ENCODE results near the gene CCDC9B.
A peak's percentile ranks its signal among the peaks of the same experiment; 100 is the strongest.

Gene CCDC9B

DNA sequence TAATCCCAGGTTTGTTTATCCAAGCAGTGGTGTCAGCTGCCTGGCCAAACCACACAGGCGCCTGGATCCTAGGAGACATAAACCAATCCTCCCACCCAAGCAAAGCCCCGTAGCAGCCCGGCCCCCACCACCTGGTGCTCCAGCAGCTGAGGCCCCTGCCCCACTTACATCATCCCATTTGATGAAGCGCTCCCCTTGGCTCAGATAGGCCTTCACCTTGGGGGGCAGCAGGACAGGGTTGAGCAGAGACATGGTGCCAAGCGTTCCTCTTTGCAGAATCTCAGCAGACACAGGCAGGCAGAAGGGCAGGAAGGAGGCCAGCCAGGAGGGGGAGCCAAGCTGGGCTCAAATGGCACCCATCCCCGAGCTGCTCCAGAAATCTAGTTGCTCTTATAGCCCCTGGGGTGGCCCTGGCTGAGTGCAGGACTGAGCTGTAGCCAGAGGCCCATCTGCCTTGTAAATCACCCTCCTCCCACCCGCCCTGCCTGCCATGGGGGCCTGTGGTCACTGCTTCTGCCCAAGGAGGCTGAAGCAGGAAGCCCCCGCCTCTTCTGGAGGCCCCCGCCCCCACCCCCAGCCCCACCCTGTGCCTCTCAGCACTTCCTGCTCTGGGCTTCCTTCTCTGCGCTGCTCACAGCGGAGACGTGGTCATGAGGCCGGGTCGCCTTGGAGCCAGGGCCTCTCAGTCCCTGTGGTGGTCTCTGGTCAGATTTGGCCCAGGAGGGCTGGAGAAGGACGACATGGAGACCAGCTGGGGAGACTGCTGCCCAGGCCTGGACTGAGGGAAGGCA, 33.1 kb downstream of the CCDC9B start, which contains the start of gene PLCB2:
Gene PLCB2, minus strand, starts transcription at position 515 of the 791 bp plus-strand sequence. Its CDS starts 263 bp downstream, at position 252.
- DNase-seq (ENCODE audit: low read depth): peak; percentile 63

DNA sequence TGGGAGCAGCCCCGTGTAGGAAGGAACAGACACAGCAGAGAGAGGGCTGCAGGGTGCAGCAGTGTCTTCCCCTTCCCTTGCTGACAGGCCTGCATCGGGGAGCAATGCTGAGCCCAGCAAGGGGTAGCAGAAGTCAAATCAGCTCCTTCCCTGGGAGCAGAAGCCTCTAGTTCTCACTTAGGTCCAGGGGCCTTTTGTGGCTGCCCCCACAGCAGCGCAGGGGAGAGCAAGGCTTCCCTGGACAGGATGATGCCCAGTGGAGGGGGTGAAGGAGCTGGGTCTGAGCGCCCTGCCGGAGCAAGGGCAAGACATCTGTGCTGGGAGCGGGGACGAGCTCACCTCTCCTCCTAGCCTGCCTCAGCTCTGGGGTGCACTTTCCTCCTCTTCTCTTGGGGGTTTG, 33.8 kb downstream of the CCDC9B start:
- DNase-seq (ENCODE audit: low read depth): no peak

DNA sequence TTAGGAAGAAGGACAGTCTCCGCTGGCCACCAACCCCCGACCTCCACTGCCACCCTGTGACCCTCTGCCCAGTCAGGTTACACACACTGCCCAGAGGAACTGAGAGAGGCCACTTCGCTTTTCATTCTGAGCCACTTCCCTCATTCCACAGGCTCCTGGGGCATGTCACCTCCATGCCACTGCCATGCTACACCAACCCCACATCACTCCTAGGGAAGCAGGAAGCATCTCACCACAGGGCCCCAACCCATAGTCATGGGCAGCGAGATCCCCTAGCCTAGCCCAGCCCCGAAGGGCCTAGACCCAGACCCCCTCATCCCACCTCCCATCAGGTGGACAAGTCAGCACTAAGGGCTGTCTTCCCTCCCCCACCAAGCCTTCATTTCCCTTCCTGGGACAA, 34.4 kb downstream of the CCDC9B start:
- DNase-seq (ENCODE audit: low read depth): no peak

DNA sequence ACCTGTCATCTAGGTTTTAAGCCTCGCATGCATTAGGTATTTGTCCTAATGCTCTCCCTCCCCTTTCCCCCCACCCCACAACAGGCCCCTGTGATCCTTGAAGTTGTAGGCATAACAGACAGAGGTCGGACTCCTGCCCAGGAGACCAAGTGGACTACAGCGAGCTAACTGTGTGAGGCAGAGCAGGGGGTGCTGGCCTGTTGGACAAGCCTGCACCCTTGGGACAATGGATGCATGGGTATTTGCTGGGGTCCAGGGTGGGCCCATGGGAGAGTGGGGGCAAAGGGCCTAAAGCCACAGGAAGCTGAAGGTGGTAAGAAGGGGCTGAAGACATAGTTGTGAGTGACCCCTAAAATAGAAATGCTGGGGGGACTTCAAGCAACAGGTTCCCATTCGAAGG, 35.5 kb downstream of the CCDC9B start:
- DNase-seq (ENCODE audit: low read depth): no peak

DNA sequence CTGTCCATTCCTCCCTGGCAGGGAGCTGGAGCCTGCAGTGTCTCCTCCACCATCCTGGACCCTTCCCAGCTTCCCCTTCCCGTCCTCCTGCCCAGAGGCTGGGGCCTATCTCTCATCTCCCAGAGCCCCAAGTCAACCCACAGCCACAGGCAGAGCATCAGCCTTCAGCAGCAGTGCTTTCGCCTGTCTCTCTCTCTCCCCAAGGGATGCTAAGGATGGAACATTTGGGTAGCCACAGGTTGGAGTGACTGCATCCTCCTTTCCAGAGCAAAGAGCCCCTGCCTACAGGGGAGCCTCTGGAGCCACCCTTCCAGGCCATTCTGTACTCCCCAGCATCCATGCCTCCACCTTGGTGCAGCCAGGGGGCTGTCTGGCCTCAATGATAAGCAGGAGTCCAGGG, 37.2 kb downstream of the CCDC9B start:
- DNase-seq (ENCODE audit: low read depth): no peak

GRCh38 chr15:40302981-40303380, 37.8 kb downstream of the CCDC9B start:
- DNase-seq (ENCODE audit: low read depth): no peak

- DNase-seq (ENCODE audit: low read depth): no peak
These were observed 38.4 kb downstream of the CCDC9B start for GRCh38 chr15:40302288-40302886.

- no peak for DNase-seq (ENCODE audit: low read depth)
These were observed 39.1 kb downstream of the CCDC9B start for GRCh38 chr15:40301467-40302179.

DNA sequence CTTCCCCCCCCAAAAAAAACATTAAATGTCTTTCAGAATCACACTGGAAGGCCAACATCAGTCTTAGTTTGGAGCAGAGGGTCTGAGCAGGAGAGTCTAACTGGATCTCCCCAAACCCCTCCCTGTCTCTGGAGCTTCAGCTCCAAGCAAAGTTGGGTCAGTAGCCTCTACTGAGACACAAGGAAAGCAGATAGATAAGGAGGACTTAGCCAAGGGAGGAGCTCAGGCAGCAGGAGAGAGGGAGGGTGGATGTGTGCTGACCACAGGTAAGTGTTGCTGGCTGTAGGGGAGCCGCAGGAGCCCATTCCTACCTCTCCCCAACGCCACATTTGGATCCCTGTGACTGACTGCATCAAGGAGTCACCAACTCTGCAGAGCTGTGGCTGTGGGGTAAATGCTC, 40.0 kb downstream of the CCDC9B start:
- DNase-seq (ENCODE audit: low read depth): no peak

DNA sequence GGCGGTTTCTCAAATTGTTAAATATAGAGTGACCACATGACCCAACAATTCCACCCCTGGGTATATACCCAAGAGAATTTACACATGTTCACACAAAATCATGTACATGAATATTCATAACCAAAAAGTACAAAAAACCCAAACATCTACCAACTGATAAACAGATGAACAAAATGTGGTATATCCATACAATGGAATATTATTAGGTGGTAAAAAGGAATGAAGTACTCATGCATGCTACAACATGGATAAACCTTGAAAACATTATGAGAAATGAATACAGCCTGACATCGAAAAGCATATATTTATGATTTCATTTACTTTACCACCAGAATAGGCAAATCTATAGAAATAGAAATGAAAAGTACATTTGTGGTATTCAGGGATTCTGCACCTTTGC, 40.4 kb downstream of the CCDC9B start:
- no peak for DNase-seq (ENCODE audit: low read depth)

GRCh38 chr15:40298216-40298935, 42.4 kb downstream of the CCDC9B start:
- no peak for DNase-seq (ENCODE audit: low read depth)

DNA sequence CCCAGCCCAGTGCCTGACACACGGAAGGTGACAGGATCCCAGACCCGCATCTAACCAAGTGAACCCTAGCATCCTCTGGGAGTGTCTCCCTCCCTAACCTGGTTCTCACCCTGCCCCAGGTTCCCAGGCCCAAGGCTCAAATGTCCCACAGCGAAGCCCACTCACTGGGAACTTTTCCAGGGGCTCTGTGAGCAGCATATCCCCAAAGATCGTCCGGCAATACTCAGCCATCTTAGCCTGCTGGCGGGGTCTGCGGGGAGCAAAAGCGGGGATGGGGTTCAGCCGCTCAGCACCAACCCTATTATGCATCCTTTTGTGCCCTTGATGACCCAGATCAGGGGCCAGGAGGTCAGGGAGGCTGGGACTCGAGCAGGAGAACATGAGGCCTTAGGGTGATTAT, 43.4 kb downstream of the CCDC9B start:
- no peak for DNase-seq (ENCODE audit: low read depth)

DNA sequence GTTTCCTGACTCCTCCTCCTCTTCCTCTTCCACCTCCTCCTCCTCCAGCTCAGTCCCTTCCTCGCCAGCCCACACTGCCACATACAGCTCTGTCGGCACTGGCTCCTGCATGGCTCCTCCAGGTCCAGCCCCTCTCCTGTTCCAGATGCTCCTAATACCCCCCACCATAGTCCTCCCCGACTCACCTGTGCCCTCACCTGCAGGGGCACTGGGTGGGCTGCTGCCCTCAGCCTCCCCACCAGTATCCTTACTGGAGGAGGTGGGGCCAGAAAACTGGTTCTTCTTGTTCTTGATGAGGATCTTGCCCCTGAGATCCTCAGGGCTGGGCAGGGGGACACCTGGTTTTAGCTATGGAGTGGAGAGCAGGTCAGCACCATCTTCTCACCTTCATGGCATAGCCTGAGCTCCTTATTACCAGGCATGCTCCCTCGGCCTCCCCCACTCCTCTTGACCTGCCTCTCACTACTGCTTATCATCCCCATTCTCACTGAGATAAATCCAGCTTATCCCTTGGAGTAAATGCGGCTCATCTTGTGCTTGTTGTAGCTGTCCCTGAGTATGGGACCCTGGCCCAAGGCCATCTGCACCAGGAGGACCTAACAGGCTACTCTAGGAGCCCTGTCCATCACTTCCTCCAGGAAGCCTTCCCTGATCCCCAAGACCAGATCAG, 44.0 kb downstream of the CCDC9B start:
- no peak for DNase-seq (ENCODE audit: low read depth)

- no peak for DNase-seq (ENCODE audit: low read depth)
These were observed 44.7 kb downstream of the CCDC9B start for GRCh38 chr15:40295877-40296560.

DNA sequence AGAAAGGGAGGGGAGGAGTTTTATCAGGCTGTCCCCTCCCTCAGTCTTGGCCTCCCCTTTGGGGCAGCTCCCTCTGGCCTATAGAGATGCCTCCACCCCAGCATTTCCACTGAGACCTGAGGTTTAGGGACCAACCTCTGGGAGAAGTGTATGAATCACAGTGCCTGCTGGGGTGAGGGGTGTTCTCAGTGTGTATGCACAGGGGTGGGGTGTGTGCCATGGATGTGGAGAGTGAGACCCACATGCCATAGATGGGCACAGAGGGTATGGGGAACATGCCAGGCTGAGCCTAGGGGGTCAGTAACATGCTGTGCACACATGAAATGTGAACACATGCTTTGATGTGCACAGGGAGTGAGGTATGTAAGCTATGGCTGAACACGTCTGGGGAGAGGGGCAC, 45.4 kb downstream of the CCDC9B start:
- no peak for DNase-seq (ENCODE audit: low read depth)

- DNase-seq (ENCODE audit: low read depth): no peak
These were observed 46.5 kb downstream of the CCDC9B start for GRCh38 chr15:40293905-40294895.

DNA sequence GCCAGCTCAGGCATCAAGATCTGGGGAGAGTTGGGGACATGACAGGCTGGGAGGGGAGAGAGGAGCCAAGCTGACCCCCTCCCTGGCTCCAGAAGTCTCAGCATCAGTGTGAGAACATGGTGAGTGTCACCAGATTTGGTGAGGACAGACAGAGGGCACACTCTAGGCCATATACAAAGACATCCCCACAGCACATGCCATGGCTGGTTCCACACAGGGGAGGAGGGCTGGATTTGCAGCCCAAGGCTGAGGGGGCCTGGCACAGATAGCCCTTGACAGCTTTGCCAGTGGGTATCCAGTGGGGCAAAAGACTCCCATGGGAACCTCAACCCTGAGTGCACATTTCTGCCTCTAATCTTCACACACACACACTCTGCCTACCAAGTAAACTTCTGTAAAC, 47.7 kb downstream of the CCDC9B start:
- no peak for DNase-seq (ENCODE audit: low read depth)

DNA sequence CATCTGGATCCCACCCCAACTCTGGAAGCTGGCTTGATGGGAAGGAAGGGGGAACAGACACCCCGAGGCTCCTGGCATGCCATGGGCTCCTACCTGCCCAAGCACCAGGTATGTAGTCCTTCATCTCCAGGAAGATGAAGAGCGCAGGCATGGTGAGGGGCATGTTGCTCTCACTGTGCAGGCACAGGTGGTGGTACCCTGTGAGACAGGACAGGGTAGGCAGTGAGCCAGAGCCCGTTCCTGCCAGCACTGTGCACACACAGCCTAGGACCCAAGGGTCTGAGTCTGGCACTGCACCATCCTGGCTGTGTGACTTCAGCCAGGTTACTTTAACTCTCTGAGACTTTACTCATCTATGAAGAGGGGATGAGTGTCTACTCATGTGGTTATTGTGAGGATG, 48.5 kb downstream of the CCDC9B start:
- DNase-seq (ENCODE audit: low read depth): no peak

DNA sequence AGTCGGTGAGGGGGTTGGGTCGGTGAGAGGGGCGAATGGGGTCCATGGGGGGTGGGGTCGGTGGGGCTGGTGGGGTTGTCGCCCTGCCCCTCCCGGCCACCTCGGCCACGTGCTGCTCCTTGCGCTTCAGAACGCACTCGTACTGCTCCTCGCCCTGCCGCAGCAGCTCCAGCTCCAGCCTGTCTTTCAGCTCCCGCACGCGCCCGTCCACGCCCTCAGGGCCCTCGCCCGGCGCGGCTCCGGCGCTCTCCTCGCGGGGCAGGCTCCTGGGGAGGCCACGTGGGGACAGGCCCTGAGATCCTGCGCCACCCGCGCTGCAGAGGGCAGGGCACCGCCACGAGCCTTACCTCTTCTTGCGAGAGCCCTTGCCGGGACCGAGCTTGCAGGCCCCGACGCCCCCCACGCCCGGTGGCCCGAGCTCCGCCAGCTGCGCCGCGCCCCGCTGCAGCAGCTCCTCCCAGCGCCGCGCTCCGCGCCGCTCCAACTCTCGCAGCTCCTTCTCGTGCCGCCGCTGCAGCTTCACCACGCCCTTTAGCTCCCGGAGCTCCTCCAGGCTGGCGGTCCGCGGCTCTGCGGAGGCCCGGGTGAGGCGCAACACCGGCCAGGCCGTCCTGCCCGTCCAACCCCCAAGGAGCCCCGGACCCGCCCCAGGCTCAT, 49.7 kb downstream of the CCDC9B start:
- no peak for DNase-seq (ENCODE audit: low read depth)

GRCh38 chr15:40290545-40290917, 50.2 kb downstream of the CCDC9B start:
- no peak for DNase-seq (ENCODE audit: low read depth)

All from activated T-cell treated with anti-CD3 and anti-CD28 coated beads for 48 hours (primary cell).